GM12878 (cell line): ENCODE results near the gene REPS1. TPM values are rescaled to one million over a fixed set of nuclear protein-coding genes. Genes with fewer than 3 reads are reported as not detected.

Source experiments
- BCLAF1 ChIP-seq: fragments of 450-650 bp; IDR thresholded peaks from 2 replicates; pipeline ENCODE4 v1.6.1; 2017; ENCODE audit warnings: antibody characterized with exemption, mild to moderate bottlenecking, moderate library complexity
- CHD1 ChIP-seq: IDR thresholded peaks from 2 replicates; pipeline ENCODE4 v1.6.1; 2012; ENCODE audit warnings: low read depth, low read length, improper control_type of control experiment
- CREM ChIP-seq: IDR thresholded peaks from 2 replicates; pipeline ENCODE4 v1.6.1; 2014; ENCODE audit warnings: antibody characterized with exemption, low read depth
- E2F4 ChIP-seq: IDR thresholded peaks from 2 replicates; pipeline ENCODE4 v1.6.1; 2012; ENCODE audit warnings: low read depth, low read length, improper control_type of control experiment
- POLR2A ChIP-seq: IDR thresholded peaks from 2 replicates; pipeline ENCODE4 v1.6.1; 2011; ENCODE audit warnings: low read depth, mild to moderate bottlenecking, low read length
- SMC3 ChIP-seq: IDR thresholded peaks from 2 replicates; pipeline ENCODE4 v1.6.1; 2011; ENCODE audit warnings: low read length, improper control_type of control experiment, borderline replicate concordance
- USF1 ChIP-seq: IDR thresholded peaks from 2 replicates; pipeline ENCODE4 v1.6.1; 2011; ENCODE audit warnings: borderline replicate concordance, low read depth, mild to moderate bottlenecking, moderate library complexity, mixed read lengths, low read length; ENCODE audit not compliant: insufficient read depth; ENCODE audit errors: extremely low read length
- polyA plus RNA-seq, 11 experiments: library from polyadenylated mRNA; depleted of rRNA in 4 of 11; unstranded in 6 of 11; stranded (reverse) in 5 of 11; fragments of >200 nt; fragmentation: Nextera tagmentation in 4 of 11; fragmentation: Illumina TruSeq in 1 of 11; extraction: Ambion mirVana in 4 of 11; extraction: Trizol in 1 of 11; gene quantifications; 1 replicate in 1 of 11; 2 replicates in 10 of 11; pipeline versions ENCODE4 v1.2.1 to v1.2.3, GENCODE V29; 2011 to 2016; ENCODE audit warnings: inconsistent platforms in 2 of 11, missing spikeins in 2 of 11, low read depth in 1 of 11
- total RNA-seq, 4 experiments: library from RNA; depleted of rRNA in 3 of 4; stranded (reverse); fragments of >200 nt in 3 of 4; fragmentation: Illumina TruSeq in 1 of 4; extraction: Trizol in 1 of 4; gene quantifications; 2 replicates each; pipeline versions ENCODE4 v1.2.1 to v1.2.3, GENCODE V29; 2013 to 2021

Gene REPS1
- total and polyA plus RNA-seq, 10 of the 15 experiments (the other 5 are each of a cell fraction or from before 2014, with no cell fraction given), result 13.7 to 59.3 (median 31.7) TPM

GRCh38 chr6:139017227-139017626, 29.2 kb upstream of the REPS1 start (continued):
- TF ChIP-seq USF1 (no peak), BCLAF1 (no peak), POLR2A (no peak), CREM (no peak), E2F4 (no peak), CHD1 (no peak), SMC3 (no peak)
